CD4-positive, alpha-beta T cell treated with Interleukin-21 for 1 hour (primary cell): ENCODE data around the gene FECH.

Experiments used
- DNase-seq: peaks from one replicate; pipeline ENCODE4 v3.0.0-alpha.2; 2020

Gene FECH

DNA sequence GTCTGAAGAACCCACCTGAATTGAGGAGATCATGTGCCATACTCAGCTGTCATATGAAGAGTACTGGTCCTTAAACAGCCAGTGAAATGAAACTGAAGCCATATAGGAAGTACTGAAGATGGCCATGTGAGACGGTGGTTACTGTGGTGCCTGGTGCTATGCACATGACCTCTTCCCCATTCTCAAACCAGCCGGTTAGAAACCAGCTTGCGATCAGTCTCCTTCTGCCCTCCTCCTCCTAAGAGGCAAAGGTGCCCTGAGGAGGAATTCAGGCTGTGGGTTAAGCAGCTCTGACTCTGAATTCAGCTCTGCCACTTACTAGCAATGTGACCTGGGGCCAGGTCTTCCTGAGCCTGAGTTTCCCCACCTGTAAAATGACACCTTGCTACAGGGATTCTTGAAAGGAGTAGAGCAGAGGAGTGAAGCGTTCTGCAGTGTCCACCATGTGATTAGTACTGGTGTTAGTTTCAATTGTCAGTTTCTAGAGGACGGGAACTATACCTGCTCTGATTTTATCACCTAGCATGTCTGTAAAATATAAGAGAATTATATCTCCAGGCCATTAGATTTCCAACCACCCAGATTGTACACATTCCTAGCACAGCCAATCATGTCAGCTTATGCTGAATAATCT lies 5.1 kb downstream of the FECH start:
- peak; percentile 17 for DNase-seq

DNA sequence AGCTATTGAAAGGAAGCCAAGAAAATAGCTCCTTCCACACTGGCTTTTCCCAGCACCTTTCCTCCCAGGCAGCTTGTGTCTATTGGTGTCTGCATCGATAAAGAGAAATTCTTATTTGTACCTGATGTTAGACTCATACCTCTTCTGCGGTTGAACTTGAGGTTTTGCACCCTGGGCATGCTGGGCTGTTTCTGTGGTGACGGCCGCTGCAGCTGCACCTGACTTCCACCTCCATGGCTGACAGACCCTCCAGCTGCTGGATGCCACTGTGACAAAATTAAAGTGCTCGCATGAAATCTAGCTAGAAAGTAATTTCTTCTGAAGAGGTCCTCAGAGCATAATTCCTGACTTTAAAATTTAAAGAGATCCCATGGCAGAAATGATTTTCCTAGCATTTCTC lies 6.6 kb downstream of the FECH start:
- DNase-seq: no peak

DNA sequence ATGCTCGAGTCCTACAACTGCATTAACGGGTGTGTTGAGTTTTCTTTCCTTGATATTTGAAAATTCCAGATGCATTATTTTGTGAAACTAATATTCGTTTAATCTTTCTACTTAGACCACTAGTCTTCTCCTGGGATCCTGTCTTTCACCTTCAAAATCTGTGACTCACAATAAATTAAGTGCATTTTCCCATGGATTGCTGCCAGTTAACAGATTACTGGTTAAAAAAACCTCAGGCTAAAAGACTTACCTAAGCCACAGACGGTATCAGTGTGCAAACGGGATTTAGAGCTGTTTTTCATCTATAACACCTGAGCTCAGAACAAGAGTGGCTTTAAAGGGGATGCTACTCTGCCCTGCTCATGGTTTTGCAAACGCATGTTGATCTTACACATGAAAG lies 10.2 kb downstream of the FECH start:
- DNase-seq: no peak

DNA sequence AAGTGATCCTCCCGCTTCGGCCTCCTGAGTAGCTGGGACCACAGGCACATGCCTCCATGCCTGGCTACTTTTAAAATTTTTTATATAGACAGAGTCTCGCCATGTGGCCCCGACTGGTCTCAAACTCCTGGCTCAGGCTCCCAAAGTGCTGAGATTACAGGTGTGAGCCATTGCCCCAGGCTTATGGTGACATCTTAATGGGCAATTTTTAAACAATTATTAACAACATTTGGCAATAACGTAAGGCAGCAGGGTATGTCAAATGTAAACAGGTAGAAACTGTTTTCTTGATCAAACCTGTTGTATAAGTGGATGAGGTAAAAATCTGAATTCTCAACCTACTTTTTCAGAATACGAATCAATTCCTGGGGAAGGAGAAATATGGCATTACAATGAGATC lies 11.0 kb downstream of the FECH start:
- no peak for DNase-seq

DNA sequence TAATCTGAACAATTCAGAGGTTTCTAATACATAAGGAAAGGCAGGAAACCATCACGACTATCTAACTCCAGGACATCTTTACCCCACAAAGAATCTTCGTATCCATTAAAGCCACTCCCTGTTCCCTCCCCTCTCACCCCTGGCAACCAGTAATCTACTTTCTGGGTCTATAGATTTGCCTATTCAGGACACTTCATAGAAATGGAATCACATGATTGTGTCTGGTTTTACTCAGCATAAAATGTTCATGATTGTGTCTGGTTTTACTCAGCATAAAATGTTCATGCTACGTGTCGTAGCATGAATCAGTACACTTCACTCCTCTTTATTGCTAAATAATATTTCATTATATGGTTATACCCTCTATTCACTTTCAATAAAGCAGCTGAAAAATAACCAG lies 11.6 kb downstream of the FECH start:
- DNase-seq: no peak

DNA sequence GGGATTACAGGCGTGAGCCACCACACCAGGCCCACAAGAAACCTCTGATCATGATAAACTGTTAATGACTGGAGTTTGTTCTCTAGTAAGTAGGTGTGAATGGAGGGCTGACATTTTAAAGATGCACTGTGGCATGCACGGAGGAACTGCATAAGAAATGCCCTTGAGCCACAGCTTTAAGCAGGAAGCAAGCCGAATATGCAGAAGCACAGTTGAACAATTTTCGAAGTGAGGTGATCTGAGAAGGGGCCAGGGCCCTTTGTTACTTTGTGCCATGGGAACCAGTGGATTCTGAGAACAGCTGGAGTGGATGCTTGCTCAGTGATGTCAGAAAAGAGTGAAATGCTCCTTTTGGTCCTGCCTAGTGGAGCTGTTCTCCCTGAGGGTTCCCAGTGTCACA lies 16.3 kb downstream of the FECH start:
- no peak for DNase-seq

DNA sequence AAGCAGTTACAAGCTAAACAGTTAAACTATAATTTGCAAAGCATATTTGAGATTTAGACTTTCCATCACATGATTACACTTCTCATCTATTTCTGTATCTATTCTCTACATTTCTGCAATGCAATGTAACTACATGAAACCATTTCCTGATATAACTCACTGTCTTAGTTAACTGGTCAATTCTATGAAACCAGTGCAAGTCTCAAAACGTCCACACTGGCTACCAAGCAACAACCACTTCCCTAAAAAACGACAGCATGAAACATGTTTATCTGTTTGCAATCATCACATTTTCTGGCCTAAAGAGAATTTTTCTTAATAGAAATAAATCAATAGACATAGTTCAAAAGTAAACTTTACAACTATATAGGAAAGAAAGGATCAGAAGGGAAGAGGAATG lies 17.4 kb downstream of the FECH start:
- no peak for DNase-seq

DNA sequence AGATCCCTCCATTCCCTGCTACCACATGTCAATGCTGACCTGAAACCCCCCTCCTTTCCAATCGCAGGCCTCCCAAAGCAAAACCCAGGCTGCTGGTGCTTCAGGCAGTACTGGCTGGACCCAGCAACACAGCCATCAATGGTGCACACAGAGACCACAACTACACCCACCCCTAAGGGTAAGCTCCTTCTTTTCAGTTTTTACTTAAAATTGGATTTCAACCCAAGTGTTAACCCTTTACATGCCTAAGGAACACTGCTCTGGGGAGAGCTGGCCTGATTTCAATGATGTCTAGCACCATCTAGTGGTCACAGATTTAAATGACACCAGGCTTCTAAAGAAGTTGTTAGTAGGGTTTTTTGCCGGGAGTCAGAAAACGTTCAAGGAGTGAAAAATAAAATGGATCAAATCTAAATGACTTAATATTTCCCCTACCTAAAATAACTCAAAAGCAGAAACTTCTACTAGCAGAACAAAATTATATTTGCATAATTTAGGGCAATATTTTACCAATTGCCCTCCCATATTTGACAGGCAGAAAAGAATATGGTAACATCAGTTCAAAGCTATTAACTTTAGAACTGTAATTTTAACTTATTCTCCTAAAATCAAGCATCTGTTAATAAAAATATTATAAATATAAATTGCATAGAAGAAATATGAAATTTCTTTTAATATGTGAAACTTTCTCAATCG lies 24.6 kb downstream of the FECH start:
- peak; percentile 60 for DNase-seq

DNA sequence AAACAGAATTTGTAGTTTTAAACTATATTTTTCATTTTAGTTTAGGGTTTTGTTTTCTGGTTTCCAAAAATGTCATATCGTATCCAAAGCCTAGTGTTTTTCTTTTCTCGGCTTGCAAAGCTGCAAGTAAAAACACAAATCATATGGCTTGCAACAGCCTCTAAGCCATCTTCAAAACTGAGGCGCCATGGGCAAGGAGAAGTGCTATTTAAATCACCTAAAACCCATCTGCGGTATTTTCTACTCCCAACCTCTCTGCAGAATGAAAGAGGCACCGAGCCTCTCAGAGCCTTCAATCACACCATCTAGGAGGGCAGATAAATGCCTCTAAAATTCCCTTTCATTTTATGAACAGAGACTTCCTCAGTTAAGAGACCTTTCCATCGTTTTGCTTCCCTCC lies 25.2 kb downstream of the FECH start:
- DNase-seq: no peak

DNA sequence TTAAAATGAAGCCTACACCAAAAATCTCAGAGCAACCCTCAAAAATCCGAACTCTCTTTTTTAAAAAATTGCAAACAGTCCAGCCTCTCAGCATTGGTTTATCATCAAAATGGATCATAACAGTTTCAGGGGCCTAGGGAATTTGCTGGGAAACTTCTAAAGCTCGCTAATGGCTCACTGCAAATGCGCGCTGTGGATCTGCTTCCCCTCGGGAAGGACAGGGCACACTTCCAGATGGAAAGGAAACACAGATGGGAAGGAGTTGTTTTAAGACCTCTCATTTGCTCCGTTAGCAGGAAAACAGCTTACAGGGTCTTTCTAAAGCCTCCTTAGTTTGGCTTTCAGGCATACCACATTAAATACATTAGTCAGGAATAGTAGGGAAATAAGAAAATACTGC lies 27.2 kb downstream of the FECH start:
- DNase-seq: no peak

DNA sequence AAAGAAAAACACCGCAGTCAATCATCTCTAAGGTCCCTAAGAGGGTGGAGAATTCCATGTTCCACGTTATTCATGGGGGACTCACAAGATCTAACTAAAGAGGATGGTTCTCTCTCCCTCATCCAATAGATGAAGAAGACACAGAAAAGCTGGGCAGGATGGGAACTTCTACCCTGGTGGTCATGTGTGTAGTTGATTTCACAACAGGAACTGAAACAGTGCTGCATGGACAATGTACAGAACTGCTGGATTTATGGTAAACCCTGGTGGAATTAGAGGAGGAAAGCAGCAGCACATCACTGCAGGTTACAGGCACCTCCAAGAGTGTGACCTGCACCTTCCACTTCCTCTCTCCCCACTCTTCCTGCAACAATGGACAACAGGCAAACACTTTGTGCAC lies 31.4 kb downstream of the FECH start:
- no peak for DNase-seq

DNA sequence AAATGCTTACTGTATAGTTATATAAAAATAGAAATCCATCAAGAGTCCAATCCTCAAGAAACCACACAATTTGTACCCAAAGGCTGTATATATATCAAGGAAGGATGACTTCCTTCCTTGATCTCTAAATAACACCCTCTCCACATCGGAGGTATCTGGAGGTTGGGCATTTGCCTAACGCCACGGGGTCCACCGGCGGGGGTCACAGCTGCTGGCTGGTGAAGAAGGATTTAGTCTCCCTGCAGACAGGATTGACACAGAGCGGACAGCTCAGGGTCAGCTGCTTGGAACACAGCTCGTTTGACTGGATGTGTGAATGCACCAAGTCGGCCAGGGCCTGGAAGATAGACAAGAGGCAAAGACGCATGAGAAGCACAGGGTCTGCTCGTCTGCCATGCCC lies 36.0 kb downstream of the FECH start:
- no peak for DNase-seq

DNA sequence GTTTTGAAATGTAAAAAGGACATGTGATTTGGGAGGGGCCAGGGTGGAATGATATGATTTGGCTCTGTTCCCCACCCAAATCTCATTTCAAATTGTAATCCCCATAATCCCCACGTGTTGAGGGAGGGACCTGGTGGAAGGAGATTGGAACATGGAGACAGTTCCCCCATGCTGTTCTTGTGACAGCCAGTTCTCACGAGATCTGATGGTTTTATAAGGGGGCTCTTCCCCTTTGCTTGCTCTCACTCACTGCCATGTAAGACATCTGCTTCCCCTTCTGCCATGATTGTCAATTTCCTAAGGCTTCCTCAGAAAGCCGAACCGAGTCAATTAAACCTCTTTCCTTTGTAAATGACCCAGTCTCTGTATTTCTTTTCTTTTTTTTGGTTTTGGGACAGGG lies 39.2 kb downstream of the FECH start:
- DNase-seq: no peak

DNA sequence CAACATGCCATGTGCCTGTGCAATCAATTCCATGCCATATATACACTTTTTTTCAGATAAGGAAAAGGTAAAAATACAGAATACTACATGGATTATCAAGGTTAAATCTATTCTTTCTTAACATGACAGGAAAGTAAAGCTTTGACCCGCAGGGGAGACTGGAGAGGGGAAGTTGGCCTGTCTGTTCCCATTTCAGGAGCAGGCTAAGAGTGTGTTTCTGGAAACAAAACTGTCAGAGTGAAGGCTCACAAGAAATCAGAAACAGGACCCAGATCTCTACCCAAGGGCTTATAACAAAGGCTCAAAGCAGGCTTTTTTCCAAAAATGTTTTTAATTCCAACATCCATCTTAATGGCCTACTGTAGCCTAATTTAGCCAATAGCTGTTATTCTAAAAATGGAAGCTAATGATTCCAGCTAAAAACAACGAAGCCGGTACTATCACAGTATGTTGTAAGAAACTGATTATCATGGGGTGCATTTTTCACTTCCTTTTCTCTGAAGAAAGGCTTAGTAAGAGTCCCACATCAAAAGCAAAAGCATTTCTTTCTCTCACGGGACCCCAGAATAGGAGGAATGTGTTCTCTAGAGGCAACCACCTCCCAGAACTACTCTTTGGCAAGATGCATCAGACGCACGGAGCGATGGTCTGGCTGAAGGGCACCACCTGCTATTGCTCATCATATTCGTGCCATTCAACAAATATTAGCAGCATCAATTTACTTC lies 41.4 kb downstream of the FECH start:
- DNase-seq: no peak

DNA sequence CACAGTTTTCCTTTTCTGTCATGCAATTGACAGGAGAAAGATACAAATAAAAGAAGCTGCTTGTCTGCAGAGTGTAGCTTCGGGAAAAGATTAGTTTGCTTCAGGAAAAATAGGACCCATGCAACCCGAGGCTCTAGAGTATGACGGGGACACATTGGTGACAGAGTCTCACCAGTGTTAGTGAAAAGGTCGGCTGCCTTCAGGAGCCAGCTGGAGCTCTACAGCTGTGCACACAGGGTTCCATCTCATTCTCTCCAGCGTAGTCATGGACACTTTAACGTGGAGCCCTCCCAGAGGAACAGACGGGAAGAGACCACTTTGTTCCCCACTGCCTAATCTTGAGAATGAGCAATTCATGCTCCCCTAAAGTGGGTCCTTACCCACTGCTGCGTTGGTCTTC lies 42.9 kb downstream of the FECH start:
- DNase-seq: no peak

DNA sequence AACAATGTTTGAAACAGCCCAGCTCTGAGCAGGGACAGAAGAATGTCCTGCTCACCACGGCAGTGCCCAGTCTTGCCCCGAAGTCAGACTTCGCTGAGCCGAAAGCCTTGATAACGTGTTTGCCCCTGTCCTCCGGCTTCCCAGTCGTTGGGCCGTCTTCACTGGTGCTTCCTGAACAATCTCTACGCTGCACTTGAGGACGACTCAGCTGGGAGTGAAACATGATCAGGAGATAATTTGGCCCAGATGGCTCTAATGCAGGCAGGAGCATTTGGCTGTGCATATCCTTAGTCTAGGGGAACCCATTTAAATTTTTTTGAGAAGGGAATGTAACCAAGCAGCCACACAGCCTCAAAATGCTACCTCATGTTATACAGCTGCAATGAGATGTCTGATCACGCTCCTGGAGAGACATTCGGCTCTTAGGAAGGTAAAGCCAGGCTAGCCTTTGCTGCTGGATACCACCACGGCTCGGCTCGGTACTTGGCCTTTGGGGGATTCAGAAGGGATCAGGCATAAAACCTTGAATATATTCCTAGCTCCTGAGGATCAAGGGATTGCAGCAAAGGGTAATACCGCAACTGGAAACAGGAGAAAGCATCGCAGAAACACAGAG lies 43.6 kb downstream of the FECH start:
- no peak for DNase-seq

DNA sequence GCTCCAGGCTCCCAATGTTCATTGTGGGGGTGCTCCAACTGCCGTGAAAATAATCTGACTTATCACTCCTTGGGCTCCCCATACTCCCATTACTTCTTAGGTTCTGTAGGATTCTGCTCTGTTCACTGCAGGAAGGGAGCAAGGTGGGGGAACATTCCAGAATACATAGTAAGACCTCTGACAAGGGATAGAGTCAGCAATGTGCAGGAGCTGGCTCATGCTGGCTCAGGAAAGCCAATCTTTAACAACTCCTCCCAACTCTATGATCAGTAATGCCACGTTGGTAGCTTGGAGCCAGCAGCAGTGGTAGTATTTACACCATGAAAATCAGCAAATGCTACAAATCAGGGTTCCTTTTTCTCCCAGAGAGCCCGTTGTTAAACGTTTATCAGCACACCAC lies 44.4 kb downstream of the FECH start:
- DNase-seq: no peak

DNA sequence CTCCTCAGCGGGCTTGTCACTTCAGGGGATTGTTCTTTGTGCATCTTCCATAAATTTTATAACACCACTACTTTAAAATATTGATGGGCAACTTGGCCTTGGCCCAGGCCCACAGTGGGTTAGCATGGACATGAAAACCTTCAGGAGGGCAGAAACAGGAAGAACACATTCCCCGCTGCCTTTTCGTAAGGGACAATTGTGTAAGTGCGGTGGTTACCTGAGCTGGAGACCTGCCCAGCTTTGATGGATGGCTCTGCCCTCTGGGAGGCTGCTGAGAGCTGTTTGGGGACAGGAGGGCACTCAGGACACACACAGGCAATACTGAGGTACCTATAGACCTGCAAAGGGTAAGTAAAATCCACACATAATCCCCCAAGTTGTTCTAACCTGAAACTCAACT lies 46.8 kb downstream of the FECH start:
- no peak for DNase-seq

DNA sequence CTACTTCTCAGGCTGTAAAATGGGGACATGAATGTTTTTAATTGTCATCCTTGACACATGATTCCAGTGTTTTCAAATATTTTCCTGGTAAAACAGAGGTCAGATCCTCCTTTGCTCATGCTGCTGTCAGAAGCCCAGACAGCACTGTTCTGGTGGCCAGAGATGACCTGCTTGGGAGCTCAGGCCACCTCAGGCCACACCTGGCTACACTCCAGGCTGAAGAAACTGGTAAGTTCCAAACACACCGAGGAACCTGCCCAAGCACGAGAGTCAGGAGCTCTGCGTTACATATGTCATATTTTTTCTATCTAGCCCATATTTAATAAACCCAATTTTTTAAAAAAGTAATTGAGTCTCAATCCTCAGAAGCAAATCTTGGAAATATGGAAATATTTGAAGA lies 47.9 kb downstream of the FECH start:
- DNase-seq: no peak

DNA sequence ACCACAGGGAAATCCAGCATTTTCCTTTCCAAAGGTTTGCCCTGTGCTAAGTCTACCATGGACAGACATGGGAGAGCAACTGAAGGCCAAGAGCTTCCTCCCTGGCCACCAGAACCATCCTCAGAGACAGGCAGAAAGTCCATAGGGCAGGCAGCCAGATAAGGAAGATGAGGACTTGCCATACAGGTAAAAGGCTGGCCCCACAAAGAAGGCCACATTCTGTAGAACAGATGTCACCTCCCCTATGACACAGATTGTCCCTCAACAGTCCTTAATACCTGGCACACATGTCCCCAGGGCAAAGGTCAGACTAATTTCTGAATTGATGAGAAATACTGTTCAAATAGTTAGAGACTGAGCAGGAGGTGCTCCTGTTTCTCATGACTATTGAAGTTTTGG lies 52.0 kb downstream of the FECH start:
- DNase-seq: no peak

DNA sequence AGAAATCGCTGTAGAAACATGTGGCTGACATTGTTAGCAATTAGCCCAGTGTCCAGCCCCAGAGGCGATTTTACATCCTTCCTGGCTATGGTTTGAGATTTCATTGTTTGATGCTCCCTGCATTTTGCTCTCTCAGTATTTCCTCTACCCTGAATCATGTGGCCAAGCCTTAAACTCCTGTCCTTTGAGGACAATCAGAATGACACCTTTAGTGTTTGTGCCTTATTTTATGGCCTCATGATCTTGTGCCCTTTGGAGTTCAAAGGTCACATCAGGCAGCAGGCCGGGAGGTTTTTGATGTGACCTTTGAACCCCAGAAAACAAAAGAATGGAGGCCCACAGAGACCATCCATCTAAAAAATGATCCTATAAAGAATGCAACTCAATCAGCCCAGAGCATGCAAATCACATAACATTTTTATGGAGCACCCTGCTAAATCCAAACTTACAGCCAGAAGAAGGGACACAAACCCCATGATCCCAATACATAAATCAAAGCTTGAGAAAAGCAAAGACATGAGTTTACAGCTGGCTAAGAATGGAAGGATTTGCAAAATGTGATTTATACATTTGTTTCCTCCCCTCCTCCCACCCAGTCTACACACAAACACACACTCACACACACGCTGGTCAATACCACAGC lies 52.5 kb downstream of the FECH start:
- DNase-seq: no peak

DNA sequence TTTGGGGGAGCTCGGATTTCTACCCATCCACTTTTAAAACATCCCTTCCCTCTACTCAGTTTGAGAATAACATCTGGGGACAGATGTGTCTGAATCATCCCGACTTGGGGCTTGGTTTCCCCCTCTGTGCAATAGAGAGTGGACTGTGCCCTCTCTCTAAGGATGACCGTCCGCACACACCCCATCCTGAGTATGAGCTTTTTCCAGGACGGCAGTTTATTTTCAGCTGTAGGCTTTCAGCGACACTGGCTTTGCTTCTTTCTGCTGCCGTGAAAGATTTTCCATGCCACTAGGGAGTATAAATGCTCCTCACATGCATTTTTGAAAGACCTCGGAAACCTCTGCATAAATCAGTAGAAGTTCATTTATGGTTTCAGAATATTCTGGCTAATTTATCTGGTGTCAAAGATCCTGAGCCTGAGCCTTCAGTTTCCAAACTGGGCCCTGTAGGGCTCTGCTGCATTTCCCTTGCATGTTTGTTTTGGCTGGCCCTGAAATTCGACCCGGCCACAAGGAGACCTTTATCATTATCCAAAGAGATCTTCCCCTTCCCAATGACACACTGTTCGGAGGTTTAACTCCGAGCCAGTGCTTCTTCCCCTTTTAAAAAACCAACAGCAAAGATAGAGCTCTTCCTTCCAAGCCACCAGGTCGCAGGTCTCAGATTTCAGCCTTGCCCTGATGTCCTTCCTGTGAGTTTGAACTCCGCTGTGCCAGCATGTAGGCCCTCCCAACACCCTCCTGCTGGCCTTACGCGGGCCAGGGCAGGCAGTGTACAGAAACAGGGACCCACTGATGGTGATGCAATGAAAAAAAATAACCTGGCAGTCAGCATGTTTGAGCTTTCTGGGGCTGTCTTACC lies 53.3 kb downstream of the FECH start:
- DNase-seq: no peak

DNA sequence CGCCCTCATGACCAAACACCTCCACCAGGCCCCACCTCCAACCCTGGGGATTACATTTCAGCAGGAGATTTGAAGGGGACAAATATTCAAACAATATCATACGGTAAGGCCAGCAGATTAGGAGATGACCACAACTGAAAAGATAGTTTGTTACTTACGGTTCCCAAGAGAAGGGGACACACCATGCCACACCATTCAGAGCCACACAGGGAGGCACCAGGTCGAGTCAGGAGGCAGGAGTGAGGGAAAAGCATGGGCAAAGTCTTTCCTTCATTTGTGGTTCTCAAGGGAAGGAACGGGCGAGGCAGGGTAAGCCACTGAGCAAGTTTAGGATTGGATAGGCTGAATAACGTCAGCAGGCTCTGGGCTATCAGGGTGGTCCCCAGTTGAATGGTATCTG lies 57.4 kb downstream of the FECH start:
- DNase-seq: no peak
